H1 (cell line): ENCODE measurements around the gene BAD. TPM values are rescaled to one million over a fixed set of nuclear protein-coding genes. Genes with fewer than 3 reads are reported as not detected.

Experiments
- SIN3A ChIP-seq, 2 experiments: IDR thresholded peaks in 1 of 2; conservative IDR thresholded peaks in 1 of 2; 2 replicates each; pipeline ENCODE4 v1.6.1; 2011 to 2012; ENCODE audit warnings: low read length in 2 of 2, improper control_type of control experiment in 1 of 2, low read depth in 1 of 2, mild to moderate bottlenecking in 1 of 2
- polyA plus RNA-seq, 7 experiments: library from polyadenylated mRNA; depleted of rRNA in 3 of 7; stranded (reverse) in 5 of 7; unstranded in 2 of 7; fragments of >200 nt in 5 of 7; fragments of 200-250 nt in 2 of 7; gene quantifications; 1 replicate in 5 of 7; 2 replicates in 1 of 7; 4 replicates in 1 of 7; pipeline versions ENCODE4 v1.2.1 to v1.2.3, GENCODE V29; 2011 to 2013; ENCODE audit warnings: missing spikeins in 2 of 7, mixed read lengths in 2 of 7
- total RNA-seq: library from RNA; stranded (reverse); fragmentation: NEBNext Ultra II Directional; extraction: Animal tissue kit (Norgen Biotek cat#: 25700); gene quantifications from 2 replicates; pipeline ENCODE4 v1.2.1, GENCODE V29; 2021

BAD gene
- total and polyA plus RNA-seq, 2 of the 8 experiments (the other 6 are each of a cell fraction or from before 2014, with no cell fraction given) = 23.1 to 33.7 TPM

DNA sequence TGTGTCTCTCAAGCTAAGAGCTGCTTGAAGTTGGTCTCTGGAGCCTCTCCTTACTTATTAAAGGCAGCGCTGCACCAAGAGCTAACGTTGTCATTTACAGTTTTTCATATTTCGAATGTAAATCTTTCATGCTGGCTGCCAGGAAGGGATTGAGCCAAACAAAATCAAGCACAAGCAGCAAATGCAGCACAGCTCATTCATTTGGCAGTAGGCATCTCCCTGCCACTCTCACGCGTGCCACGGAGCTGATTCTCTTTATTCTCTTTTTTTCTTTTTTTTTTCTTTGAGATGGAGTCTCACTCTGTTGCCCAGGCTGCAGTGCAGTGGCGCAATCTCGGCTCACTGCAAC is 51.5 kb downstream of the BAD start (continued):
- no peak for TF ChIP-seq SIN3A (conservative IDR thresholded peaks at IDR 0.05 in 1 of 2, IDR thresholded peaks at IDR 0.05 in 1 of 2; ENCODE audit: low read depth in 1 of 2, low read length in 2 of 2)
